Measurements from ENCODE around the gene NPS.

NPS gene

GRCh38 chr10:127535802-127536515, 13.2 kb upstream of the NPS start:
- Mint-ChIP-seq H3K36me3 (ENCODE audit: low read depth) (no peaks in the 10 kb centered on the region), H3K27me3 (no peaks in the 10 kb centered on the region), H3K4me1 (ENCODE audit: low read depth) (no peaks in the 10 kb centered on the region), H3K9me3 (no peaks in the 10 kb centered on the region), H3K4me3 (no peak overlapping the region), H3K27ac (no peak overlapping the region)
- DNase-seq = no peak

- no peak overlapping the region for H3K27ac Mint-ChIP-seq
- H3K4me3 Mint-ChIP-seq = no peak overlapping the region
- H3K36me3 Mint-ChIP-seq (ENCODE audit: low read depth) = no peaks in the 10 kb centered on the region
- no peaks in the 10 kb centered on the region for H3K9me3 Mint-ChIP-seq
- DNase-seq = no peak
- no peaks in the 10 kb centered on the region for H3K27me3 Mint-ChIP-seq
- no peaks in the 10 kb centered on the region for H3K4me1 Mint-ChIP-seq (ENCODE audit: low read depth)
Measured at GRCh38 chr10:127536972-127537760, 11.9 kb upstream of the NPS start.

- no peak for DNase-seq
- Mint-ChIP-seq H3K4me1 (ENCODE audit: low read depth) (no peaks in the 10 kb centered on the region), H3K36me3 (ENCODE audit: low read depth) (no peaks in the 10 kb centered on the region), H3K9me3 (no peaks in the 10 kb centered on the region), H3K27ac (no peak overlapping the region), H3K4me3 (no peak overlapping the region), H3K27me3 (no peaks in the 10 kb centered on the region)
Measured at GRCh38 chr10:127537924-127538323, 11.2 kb upstream of the NPS start.

- H3K27me3 Mint-ChIP-seq = peaks cover 4% of the 10 kb centered on the region
- peaks cover 19% of the 10 kb centered on the region for H3K9me3 Mint-ChIP-seq
- no peak overlapping the region for H3K27ac Mint-ChIP-seq
- H3K4me3 Mint-ChIP-seq = no peak overlapping the region
- no peaks in the 10 kb centered on the region for H3K36me3 Mint-ChIP-seq (ENCODE audit: low read depth)
- no peaks in the 10 kb centered on the region for H3K4me1 Mint-ChIP-seq (ENCODE audit: low read depth)
- DNase-seq = no peak
Measured at GRCh38 chr10:127548022-127548421, 1.1 kb upstream of the NPS start.

GRCh38 chr10:127550861-127551260, 1.8 kb downstream of the NPS start:
- Mint-ChIP-seq H3K27ac (no peak overlapping the region), H3K27me3 (peaks cover 9% of the 10 kb centered on the region), H3K9me3 (peaks cover 12% of the 10 kb centered on the region), H3K4me1 (ENCODE audit: low read depth) (no peaks in the 10 kb centered on the region), H3K36me3 (ENCODE audit: low read depth) (no peaks in the 10 kb centered on the region), H3K4me3 (no peak overlapping the region)
- no peak for DNase-seq

GRCh38 chr10:127552446-127552845, 3.3 kb downstream of the NPS start:
- Mint-ChIP-seq H3K4me3 (no peak overlapping the region), H3K36me3 (ENCODE audit: low read depth) (no peaks in the 10 kb centered on the region), H3K4me1 (ENCODE audit: low read depth) (no peaks in the 10 kb centered on the region), H3K27me3 (peaks cover 9% of the 10 kb centered on the region), H3K9me3 (peaks cover 3% of the 10 kb centered on the region), H3K27ac (no peak overlapping the region)
- no peak for DNase-seq

GRCh38 chr10:127553417-127553816, 4.3 kb downstream of the NPS start:
- Mint-ChIP-seq H3K27me3 (peaks cover 9% of the 10 kb centered on the region), H3K4me3 (no peak overlapping the region), H3K27ac (no peak overlapping the region), H3K9me3 (no peaks in the 10 kb centered on the region), H3K36me3 (ENCODE audit: low read depth) (no peaks in the 10 kb centered on the region), H3K4me1 (ENCODE audit: low read depth) (no peaks in the 10 kb centered on the region)
- DNase-seq = no peak

- DNase-seq = no peak
- Mint-ChIP-seq H3K27ac (no peak overlapping the region), H3K4me3 (no peak overlapping the region), H3K27me3 (peaks cover 4% of the 10 kb centered on the region), H3K4me1 (ENCODE audit: low read depth) (no peaks in the 10 kb centered on the region), H3K36me3 (ENCODE audit: low read depth) (no peaks in the 10 kb centered on the region), H3K9me3 (no peaks in the 10 kb centered on the region)
Measured at GRCh38 chr10:127556916-127557315, 7.8 kb downstream of the NPS start.

GRCh38 chr10:127561647-127562046, 12.5 kb downstream of the NPS start:
- Mint-ChIP-seq H3K27me3 (no peaks in the 10 kb centered on the region), H3K36me3 (ENCODE audit: low read depth) (no peaks in the 10 kb centered on the region), H3K27ac (no peak overlapping the region), H3K9me3 (no peaks in the 10 kb centered on the region), H3K4me1 (ENCODE audit: low read depth) (no peaks in the 10 kb centered on the region), H3K4me3 (no peak overlapping the region)
- no peak for DNase-seq

- no peaks in the 10 kb centered on the region for H3K9me3 Mint-ChIP-seq
- H3K36me3 Mint-ChIP-seq (ENCODE audit: low read depth) = no peaks in the 10 kb centered on the region
- H3K27ac Mint-ChIP-seq = no peak overlapping the region
Measured at GRCh38 chr10:127563718-127564553, 14.8 kb downstream of the NPS start.

GRCh38 chr10:127564644-127565043, 15.5 kb downstream of the NPS start:
- Mint-ChIP-seq H3K27me3 (peaks cover 5% of the 10 kb centered on the region), H3K9me3 (no peaks in the 10 kb centered on the region), H3K27ac (no peak overlapping the region), H3K4me1 (ENCODE audit: low read depth) (no peaks in the 10 kb centered on the region), H3K36me3 (ENCODE audit: low read depth) (no peaks in the 10 kb centered on the region), H3K4me3 (no peak overlapping the region)
- no peak for DNase-seq

More at GRCh38 chr10:127563718-127564553, 14.8 kb downstream of the NPS start:
- DNase-seq = peak; percentile 40
- Mint-ChIP-seq H3K4me1 (ENCODE audit: low read depth) (no peaks in the 10 kb centered on the region), H3K27me3 (peaks cover 5% of the 10 kb centered on the region), H3K4me3 (no peak overlapping the region)

- H3K27me3 Mint-ChIP-seq = peaks cover 5% of the 10 kb centered on the region
- DNase-seq = no peak
- H3K4me1 Mint-ChIP-seq (ENCODE audit: low read depth) = no peaks in the 10 kb centered on the region
- no peaks in the 10 kb centered on the region for H3K9me3 Mint-ChIP-seq
- H3K27ac Mint-ChIP-seq = no peak overlapping the region
- H3K4me3 Mint-ChIP-seq = no peak overlapping the region
- H3K36me3 Mint-ChIP-seq (ENCODE audit: low read depth) = no peaks in the 10 kb centered on the region
Measured at GRCh38 chr10:127565583-127565982, 16.5 kb downstream of the NPS start.

- Mint-ChIP-seq H3K9me3 (peaks cover 6% of the 10 kb centered on the region), H3K27me3 (peaks cover 5% of the 10 kb centered on the region), H3K27ac (no peak overlapping the region), H3K36me3 (ENCODE audit: low read depth) (no peaks in the 10 kb centered on the region), H3K4me3 (no peak overlapping the region), H3K4me1 (ENCODE audit: low read depth) (no peaks in the 10 kb centered on the region)
- no peak for DNase-seq
Measured at GRCh38 chr10:127569210-127569609, 20.1 kb downstream of the NPS start.

GRCh38 chr10:127570036-127570435, 20.9 kb downstream of the NPS start:
- DNase-seq = no peak
- no peak overlapping the region for H3K4me3 Mint-ChIP-seq
- no peaks in the 10 kb centered on the region for H3K36me3 Mint-ChIP-seq (ENCODE audit: low read depth)
- peaks cover 6% of the 10 kb centered on the region for H3K9me3 Mint-ChIP-seq
- H3K27ac Mint-ChIP-seq = no peak overlapping the region
- H3K4me1 Mint-ChIP-seq (ENCODE audit: low read depth) = no peaks in the 10 kb centered on the region
- peaks cover 5% of the 10 kb centered on the region for H3K27me3 Mint-ChIP-seq
